HG02943 (cell line): ENCODE results near the gene RIPOR2.
"Not testable (repeated sequence)": the region's sequence is repeated elsewhere in the genome, so short reads cannot be mapped to it uniquely, and the experiment has no call there.

Experiments used
- ATAC-seq: cut with Tn5 transposase; IDR thresholded peaks from one replicate; pipeline ENCODE4 v1.9.1; 2021; ENCODE audit warnings: mild to moderate bottlenecking, low read depth, moderate library complexity; ENCODE audit not compliant: unreplicated experiment

RIPOR2 gene

DNA sequence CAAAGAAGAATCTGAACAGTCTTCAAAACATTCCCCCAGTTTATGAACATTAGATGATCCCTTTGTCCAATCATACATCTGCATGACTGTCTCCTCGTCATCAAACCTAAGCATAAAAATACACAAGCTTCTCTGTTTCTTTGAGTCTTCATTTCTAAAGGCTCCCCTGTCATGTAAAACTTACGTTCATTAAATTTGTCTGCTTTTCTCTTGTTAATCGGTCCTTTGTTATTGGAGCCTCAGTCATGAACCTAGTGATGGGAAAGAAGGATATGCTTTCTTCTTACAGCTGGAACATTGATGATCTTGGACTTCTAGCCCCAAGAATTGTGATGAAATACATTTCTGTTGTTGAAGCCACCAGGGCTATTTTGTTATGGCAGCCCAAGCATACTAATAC is 18.0 kb upstream of the RIPOR2 start:
- ATAC-seq, result no peak

DNA sequence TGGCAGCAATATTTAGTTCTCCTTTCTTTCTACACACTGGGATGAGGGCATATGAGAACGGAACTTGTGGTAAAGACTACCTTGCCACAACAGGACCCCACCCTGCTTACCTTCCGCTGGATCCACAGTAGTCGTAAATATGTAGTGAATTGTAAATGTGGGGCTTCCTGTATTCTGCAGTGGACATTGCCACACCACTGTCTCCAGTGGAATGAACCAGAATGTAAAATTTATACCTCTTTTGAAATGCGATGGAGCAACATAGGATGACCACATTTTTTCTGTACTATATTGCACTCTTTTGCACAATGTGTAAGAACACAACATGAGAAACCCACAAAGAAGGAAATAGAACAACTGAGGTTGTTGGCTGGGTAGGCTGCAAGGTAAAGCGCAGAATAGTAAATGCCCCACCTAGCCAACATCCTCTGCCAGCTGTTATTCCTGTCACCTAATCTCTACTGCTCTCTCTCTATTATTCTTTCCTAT is 16.1 kb upstream of the RIPOR2 start:
- no peak for ATAC-seq

DNA sequence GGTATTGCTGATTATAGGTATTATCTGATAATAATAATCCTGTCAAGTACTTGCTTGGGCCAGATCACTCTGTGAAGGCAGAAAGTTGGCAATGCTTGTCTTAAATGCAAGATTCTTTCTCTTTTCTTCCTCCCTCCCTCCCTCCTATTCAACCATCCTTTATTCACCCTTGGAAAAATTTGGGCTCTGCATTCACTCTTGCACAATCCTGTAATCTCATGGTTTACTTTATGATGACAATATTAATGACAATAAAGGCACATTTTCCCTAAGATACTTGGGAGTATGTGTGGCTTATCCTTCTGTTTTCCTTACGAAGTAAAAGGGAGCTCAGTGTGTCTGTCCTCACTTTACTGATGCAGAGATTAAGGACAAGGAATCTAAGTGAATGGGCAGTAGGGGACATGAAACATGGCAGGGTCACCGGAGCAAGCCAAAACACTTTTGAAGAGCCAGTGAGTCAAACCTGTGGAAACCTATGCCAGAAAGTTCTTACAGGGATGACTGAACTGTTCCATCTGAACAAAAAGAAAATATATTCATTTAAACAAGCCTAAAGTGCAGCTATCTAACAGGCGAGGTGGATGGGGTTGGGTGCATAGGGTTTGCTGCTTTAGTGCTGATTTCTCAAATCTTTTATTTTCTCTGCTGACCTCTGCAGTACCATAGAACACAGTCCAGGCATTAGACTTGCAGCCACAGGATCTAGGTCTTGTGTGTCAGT is 14.6 kb upstream of the RIPOR2 start:
- ATAC-seq, result no peak

DNA sequence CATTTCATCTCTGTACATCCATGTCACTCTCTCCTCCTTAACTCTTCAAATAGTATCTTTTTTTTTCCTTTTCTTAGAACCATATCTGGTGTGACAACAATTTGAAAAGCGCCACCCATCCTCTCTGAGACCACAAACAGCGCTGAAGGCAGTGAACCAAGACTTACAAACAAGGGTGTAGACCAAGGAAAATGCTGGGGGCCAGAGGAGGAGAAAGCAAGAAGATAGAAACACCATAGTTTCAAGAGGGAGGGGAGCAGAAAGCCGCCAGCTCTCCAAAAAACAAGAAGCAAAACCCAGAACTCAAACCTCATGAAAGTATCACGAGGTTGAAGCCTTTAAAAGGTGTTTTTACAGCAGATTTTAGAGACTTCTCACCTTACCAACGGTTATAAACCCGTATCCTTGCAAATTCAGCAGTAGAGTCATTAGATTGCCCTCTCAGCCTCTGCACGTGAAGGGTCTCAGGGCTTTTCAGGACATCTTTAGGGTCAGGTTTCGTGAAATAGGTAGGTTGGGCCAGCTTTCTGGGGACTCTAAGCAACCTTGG is 13.3 kb upstream of the RIPOR2 start:
- peak; percentile 92 for ATAC-seq

DNA sequence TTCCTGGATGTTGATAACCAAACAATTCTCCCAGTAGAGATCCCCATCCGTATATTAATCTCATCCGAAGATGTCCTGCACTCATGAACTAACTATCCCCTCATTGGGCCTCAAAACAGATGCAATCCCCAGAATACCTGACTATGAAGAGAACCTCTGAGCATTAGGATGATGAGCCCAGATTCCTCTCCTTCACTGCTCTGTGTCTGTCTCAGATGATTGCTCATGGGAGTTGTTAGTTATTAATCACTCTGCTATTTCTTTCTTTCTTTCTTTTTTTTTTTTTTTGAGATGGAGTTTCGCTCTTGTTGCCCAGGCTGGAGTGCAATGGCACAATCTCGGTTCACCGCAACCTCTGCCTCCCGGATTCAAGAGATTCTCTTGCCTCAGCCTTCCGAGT is 12.5 kb upstream of the RIPOR2 start:
- ATAC-seq, result not testable (repeated sequence)

DNA sequence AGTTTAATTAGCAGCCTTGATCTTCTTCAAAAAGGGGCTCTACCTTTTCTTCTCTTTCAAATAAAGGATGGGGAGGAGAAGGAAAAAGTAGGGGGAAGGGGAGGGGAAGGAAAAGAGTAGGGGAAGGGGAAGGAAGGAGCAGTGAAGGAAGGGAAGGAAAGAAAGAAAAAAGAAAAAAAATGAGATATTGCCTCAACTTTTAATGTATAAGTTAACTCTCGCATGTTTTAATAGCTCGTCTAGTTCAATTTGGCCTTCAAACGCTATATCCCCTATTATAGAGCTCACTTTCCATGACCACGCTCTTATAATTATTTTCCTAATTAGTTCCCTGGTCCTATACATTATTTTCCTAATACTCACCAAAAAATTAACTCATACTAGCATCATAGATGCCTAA is 11.9 kb upstream of the RIPOR2 start:
- ATAC-seq, result no peak

DNA sequence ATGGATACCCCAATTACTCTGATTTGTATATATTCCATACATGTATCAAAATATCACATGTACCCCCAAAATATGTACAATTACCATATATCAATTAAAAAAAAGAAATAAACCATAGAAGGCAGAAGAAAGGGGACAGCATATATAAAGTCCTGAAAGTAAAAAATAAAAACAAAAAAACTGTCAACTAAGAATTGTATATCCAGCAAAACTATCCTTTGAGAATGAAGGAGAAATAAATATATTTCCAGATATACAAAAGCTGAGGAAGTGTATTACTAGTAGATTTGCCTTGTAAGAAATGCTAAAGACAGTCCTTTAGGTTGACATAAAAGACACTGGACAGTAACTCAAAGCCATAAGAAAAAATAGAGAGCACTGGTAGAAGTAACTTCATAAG is 9.3 kb upstream of the RIPOR2 start:
- ATAC-seq, result no peak

DNA sequence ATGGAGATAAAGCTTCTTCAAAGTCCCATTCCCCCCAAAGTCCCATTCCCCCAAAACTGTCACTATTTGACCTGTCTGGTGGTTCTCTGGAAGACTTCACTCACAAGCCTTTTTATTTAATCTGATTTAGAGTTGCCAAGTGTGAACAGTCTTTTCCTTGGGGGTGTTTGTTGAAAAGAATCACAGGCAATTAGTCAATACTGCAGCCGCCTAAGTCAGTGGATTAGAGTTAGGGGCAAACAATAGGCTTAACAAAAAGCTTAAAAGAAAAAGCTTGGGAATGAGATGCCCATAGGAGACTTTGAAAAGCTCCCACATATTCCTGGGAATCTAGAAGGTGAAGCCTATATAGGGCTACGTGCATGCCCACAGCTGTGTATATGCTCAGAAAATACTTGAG is 8.0 kb upstream of the RIPOR2 start:
- ATAC-seq, result no peak

DNA sequence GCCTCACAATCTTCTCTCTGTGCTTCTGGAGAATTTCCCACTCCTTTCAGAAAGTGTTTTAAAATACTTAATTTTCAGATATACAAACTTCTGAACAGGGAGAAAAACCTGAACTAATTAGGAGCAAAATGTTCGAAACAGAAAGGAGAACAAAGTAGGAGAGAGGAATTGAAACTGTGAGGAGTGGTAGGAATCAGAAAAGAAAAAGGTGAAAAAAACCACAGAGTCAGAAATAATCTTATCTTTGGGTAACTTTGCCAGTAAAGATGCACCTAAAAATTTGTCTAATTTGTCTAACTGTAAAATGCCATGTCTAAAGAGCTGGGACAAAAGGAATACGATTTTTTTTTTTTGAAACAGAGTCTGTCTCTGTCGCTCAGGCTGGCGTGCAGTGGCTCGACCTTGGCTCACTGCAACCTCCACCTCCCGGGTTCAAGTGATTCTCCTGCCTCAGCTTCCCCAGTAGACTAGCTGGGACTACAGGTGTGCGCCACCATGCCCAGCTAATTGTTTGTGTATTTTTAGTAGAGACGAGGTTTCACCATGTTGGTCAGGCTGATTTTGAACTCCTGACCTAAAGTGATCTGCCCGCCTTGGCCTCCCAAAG is 4.7 kb upstream of the RIPOR2 start:
- ATAC-seq, result no peak

DNA sequence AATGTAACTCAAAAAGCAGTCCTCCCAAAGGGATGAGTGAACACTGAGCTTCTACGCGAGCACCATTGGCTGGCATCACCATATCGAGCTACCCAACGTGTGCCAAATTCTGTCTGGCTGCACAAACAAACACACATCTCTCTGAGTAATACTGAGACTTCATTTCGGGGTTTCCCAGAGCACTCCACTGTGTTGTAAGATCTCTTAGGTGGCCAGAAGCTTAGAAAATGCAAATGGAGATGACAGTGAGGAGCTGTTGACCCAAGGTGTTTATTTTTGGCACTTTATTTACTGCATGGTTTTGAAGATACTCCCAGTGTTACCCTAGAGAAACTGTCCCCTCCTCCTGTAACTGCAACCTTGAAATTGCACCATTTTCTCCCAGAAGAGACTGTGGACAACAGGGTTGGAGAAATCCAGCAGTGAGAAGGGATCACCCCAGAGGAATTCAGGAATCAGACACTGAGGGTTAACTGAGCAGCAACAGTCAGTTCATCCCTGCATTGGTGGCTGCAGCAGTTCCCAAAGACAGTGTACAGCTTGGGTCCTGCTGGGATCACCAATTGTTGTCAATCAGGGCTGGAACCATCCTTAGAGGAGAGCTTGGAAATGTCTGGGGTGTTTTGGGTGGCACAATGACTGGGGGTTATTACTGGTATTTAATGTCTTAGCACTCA is 1.0 kb upstream of the RIPOR2 start:
- peak; percentile 68 for ATAC-seq

DNA sequence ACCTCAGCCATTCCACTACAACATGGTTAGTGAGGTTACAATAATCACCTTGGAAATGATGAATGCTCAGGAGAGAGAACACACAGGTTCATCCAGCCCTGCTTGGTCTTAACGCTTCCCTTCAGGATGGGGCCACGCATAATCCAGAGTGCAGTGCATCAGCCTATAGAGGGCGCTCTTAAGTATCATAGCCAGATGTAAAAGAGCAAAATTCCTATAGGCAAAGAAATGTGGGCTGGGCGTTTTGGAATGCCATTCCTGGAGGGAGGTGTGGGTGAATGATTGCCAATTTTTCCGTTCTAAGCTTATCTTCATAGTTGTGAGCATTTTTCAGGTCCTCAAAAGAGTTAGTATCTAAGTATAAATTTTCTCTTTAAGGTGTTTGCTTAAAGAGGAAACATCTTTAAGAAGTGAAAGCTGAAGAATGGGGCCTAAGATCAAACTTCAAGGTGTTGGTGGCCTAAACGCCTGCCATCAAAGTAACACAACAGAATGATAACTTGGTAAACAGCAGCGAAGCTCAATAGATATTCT is 1.8 kb downstream of the RIPOR2 start:
- ATAC-seq, result no peak

DNA sequence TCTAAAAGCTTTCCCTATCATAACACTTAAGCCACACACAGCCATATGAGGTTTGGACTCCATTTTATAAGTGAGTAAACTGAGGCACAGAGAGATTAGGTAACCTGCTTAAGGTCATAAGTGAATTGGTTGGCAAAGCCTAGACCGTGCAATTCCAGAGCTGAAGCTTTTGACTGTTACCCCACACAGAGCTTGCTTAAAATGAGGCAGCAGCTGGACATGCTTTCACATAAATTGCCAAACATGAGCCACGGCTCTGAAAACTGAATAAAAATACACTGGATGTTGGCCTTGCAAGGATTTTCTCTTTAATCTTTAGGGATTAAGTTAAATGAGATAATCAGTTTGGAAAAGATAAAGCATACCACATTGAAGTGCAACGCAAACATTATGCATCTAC is 2.5 kb downstream of the RIPOR2 start:
- ATAC-seq, result no peak

DNA sequence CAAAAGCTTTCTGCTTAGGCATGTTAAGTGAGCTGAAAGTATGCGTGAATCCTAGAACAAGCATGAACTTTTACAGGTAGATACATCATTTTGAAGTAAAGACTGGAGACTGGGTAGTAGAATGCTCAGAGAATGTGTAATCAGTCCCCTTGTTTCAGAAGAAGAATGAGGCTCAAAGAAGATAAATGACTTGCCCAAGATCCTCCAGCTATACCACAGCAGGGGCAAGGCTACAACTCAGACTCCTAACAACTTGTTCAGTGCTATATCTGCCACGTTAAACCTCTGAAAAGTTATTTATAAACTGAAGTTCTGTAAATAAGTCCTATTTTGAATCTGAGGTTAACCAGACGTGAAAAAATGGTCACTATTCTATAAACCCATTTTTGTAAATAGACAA is 2.9 kb downstream of the RIPOR2 start:
- no peak for ATAC-seq

DNA sequence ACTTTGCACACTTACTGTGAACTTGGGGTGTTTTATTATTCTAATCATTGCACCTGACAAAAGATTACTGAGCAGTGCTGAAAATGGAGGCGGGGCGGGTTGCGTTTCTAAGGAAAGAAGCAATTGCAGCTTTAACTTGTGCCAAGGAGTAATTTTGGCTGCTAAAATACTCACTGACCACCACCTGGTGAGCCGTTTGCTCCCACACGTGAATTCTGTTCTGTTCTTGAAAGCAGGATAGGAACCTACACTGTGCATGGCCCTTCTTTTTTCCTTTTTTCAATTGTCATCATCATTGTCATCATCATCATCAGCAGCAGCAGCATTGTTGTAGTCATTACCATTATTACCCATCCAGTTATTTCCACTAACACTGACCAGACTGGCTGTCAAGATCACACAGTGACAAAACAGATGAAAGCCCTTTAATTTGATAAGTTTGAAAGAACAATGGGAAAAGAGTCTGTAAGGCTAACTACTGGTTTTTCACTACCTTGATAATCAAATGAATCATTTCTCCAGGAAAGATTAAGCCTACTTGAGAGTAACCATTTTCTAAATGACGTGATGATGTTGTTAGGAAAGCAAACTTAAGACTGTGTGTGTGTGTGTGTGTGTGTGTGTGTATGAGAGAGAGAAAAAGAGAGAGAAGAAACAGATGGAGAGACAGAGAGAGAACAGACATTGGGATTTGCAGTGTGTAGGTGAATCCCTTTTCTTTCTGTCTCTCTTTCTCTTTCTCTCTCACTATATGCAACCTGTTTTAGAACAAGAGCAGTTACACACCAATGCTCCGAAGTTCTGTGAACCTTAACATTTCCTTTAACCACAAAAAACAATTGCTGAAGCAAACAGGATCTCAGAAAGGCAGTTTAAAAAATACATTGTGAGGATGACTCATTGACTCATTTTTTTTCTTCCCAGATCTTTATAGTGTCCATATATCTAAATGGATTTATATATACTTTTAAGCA is 3.8 kb downstream of the RIPOR2 start:
- ATAC-seq, result no peak

DNA sequence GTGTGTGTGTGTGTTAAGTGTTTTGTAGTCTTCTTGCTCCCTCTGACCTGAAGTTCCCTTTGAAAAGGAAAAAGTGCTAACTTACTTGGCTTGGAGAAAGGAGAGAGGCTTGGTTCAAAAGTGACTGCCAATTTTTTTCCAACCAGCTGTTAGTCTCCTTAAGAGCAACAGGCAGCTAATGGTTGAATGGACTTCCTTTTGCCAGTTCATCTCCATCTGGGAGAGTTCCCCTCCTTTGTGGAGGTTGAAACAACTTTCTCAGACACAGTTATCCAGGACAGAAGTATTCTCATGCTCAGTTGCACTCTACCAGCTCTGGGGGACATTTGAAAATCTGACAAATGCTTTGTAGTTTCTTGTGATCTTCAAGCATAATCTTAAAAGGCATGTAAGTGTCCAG is 4.5 kb downstream of the RIPOR2 start:
- no peak for ATAC-seq

DNA sequence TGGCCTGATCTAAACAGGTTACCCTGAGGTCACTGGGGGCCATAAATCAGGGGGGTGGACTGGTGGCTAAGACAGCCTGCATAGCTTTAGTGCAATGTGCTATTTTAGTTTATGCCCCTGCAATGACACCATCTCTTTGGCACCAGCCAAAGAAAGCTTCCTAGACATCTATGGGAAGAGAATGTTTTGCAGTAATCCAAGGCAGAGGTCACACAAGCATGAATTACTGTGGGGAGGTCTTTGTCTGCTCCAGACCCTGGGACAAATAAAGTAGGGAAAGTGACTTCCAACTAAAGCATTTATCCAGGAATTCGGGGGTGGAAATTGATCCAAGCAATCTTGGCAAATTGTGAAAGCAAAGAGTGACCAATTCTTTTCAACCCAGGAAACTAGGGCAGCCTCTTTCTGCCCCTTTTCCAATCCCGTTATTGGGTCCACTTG is 5.3 kb downstream of the RIPOR2 start:
- no peak for ATAC-seq

DNA sequence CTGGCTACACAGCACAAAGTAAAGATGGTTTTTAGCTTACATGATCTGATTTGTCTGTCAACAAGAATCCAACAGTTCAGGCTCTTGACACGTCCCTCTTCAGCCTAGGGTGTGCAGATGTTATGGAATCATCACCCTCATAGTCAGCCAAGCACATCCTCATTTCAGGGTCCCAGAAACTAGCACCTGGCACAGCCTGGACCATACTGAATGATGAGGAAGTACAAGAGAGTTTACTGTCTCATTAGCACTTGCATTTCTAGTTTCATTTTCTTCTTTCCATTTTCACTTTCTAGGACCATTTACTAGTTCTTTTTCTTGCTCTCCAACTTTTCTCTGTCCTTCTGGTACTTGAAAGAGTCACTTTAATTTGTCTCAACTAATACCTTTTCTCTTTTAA is 6.5 kb downstream of the RIPOR2 start:
- no peak for ATAC-seq

DNA sequence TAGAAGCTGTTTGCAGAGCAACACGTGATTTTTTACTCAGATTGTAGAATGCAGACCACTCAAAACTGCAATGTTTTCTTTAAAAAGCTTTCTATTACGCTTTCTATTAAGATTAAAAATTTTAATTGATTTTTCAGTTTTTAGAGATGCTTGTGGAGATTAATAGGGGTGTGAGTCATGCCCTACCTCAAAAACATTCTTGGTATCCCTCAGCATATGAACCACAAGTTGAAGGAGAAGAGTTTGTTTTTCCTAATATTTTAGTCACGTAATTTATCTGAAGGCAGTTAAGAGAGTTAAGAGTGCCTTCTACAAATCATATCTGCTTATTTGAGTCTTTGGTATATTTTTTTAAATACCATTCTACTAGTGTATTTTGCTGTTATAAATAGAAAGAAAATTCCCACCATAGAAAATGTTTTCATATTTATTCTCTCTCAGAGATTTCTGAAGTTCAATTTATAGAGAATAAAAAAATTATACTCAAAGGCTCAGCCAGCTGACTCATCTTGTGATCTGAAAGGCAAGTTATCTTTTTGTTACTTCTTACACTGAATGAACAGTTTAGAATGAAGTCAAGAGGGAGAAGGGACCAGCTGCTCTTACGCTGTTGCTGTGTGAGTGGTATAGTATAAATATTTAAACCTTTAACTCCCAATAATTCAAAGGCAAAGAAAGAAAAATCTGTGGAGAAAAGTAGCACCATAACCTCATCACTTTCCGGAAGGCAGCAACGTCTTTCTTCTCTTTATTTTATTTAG is 7.6 kb downstream of the RIPOR2 start:
- no peak for ATAC-seq

DNA sequence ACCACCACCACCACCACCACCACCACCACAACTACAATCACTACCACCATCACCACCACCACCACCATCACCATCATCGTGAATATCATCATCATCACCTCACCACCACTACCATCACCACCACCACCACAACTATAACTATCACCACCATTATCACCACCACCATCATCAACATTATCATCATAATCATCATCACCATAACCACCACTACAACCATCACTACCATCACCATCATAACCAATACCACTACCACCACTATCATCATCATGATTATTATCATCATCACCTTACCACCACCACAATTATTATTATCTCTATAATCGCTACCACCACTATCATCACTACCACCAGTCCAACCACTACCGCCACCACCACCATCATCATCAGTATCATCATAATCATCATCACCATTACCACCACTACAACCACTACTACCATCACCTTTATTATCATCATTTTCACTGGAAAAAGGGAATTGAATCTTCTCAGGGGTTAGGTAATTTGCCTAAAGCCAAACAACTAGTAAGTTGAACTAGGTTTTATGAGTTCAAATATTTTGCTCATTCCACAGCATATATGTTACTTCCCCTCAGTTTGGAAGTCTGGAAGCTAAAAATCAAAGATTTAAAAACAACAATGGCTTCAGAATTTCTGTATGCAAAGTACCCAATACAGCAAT is 8.3 kb downstream of the RIPOR2 start:
- no peak for ATAC-seq
